PFSK-1 (cell line): Measurements from ENCODE around the gene GUCY1A1. TPM values are rescaled to one million over a fixed set of nuclear protein-coding genes. Genes with fewer than 3 reads are reported as not detected.

Experiments used
- FOXP2 ChIP-seq: optimal IDR thresholded peaks from 2 replicates; pipeline ENCODE3; 2011; ENCODE audit warnings: borderline replicate concordance, control low read depth, inconsistent platforms; ENCODE audit not compliant: insufficient read depth; ENCODE audit errors: extremely low read length, extremely low read depth
- POLR2AphosphoS5 ChIP-seq: IDR thresholded peaks from 2 replicates; pipeline ENCODE4 v1.6.1; 2012; ENCODE audit warnings: low read depth, mild to moderate bottlenecking, control low read depth, low read length, moderate library complexity
- SIN3A ChIP-seq: IDR thresholded peaks from 2 replicates; pipeline ENCODE4 v1.6.1; 2012; ENCODE audit warnings: mild to moderate bottlenecking, low read length, moderate library complexity, borderline replicate concordance; ENCODE audit not compliant: insufficient read depth
- TAF1 ChIP-seq: IDR thresholded peaks from 2 replicates; pipeline ENCODE4 v1.6.1; 2012; ENCODE audit warnings: low read length, control low read depth, borderline replicate concordance; ENCODE audit not compliant: insufficient read depth
- polyA plus RNA-seq: library from polyadenylated mRNA; unstranded; fragments of >200 nt; gene quantifications from one replicate; pipeline ENCODE4 v1.2.1, GENCODE V29; 2012; ENCODE audit warnings: low read depth, missing spikeins; ENCODE audit not compliant: insufficient read length
- TF ChIP-seq, protein P1 (sequence below), 2 experiments: IDR thresholded peaks; 2 replicates each; pipeline versions ENCODE4 v1.6.1 to v1.8.0; 2011 to 2012; ENCODE audit warnings: low read depth in 2 of 2, low read length in 2 of 2, control low read depth in 1 of 2, inconsistent platforms in 1 of 2, mild to moderate bottlenecking in 1 of 2, moderate library complexity in 1 of 2; ENCODE audit not compliant: insufficient read depth in 1 of 2

The GUCY1A1 gene
- polyA plus RNA-seq, result not detected

GRCh38 chr4:155666344-155667221, at the start of gene GUCY1A1:
GUCY1A1 (plus strand) TSS chr4:155666848; CDS start chr4:155696868, 30,020 bp downstream.
- no peak for TF ChIP-seq POLR2AphosphoS5

DNA sequence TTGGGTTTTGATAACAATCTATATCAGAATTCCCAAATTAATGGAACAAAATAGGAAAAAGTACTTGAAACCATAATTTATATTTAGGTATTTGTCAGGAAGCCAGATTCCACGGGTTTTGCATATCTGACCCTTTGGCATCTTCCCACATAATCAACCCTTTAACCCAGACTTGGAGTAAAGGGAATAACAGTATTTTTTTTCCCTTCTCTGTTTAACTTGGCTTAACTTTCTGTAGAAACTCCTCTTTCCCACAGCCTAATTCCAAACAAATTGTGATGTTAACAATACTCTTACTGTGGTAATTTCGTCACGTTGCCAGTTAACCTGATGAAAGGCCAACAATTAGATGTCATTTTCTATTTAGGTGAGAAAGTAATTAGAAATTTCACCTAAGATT, 49.4 kb upstream of the GUCY1A1 start:
- TF ChIP-seq SIN3A (no peak), FOXP2 (no peak), POLR2AphosphoS5 (no peak), TAF1 (no peak)
- TF ChIP-seq, protein P1, sequence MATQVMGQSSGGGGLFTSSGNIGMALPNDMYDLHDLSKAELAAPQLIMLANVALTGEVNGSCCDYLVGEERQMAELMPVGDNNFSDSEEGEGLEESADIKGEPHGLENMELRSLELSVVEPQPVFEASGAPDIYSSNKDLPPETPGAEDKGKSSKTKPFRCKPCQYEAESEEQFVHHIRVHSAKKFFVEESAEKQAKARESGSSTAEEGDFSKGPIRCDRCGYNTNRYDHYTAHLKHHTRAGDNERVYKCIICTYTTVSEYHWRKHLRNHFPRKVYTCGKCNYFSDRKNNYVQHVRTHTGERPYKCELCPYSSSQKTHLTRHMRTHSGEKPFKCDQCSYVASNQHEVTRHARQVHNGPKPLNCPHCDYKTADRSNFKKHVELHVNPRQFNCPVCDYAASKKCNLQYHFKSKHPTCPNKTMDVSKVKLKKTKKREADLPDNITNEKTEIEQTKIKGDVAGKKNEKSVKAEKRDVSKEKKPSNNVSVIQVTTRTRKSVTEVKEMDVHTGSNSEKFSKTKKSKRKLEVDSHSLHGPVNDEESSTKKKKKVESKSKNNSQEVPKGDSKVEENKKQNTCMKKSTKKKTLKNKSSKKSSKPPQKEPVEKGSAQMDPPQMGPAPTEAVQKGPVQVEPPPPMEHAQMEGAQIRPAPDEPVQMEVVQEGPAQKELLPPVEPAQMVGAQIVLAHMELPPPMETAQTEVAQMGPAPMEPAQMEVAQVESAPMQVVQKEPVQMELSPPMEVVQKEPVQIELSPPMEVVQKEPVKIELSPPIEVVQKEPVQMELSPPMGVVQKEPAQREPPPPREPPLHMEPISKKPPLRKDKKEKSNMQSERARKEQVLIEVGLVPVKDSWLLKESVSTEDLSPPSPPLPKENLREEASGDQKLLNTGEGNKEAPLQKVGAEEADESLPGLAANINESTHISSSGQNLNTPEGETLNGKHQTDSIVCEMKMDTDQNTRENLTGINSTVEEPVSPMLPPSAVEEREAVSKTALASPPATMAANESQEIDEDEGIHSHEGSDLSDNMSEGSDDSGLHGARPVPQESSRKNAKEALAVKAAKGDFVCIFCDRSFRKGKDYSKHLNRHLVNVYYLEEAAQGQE (IDR thresholded peaks at IDR 0.05; ENCODE audit: insufficient read depth in 1 of 2, low read depth in 2 of 2, low read length in 2 of 2), result no peak

GRCh38 chr4:155618183-155618838, 48.3 kb upstream of the GUCY1A1 start:
- no peak for TF ChIP-seq TAF1
- TF ChIP-seq POLR2AphosphoS5, result no peak
- no peak for TF ChIP-seq FOXP2

GRCh38 chr4:155620637-155621036, 46.0 kb upstream of the GUCY1A1 start:
- TF ChIP-seq SIN3A (no peak), FOXP2 (no peak), POLR2AphosphoS5 (no peak), TAF1 (no peak)

DNA sequence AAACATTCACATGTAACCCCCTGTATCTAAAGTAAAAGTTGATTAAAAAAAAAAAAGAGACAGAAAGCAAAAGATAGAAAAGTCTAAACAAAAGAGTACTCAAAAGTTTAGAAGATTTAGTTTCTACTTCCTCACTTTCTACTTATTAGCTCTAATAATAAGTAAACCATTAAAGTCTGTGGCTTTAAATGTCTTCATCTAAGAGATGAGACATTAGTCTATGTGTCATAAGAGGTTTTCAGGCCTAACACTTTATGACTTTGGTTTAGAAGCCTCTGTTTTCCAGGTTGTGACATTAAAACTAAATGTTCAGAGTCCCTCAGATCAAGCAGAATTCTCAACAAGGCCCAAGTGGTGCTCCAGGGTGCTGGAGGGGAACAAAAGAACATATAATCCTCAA, 42.2 kb upstream of the GUCY1A1 start:
- TF ChIP-seq, protein P1 (IDR thresholded peaks at IDR 0.05; ENCODE audit: insufficient read depth in 1 of 2, low read depth in 2 of 2, low read length in 2 of 2), result no peak
- no peak for TF ChIP-seq TAF1
- TF ChIP-seq FOXP2, result no peak
- TF ChIP-seq POLR2AphosphoS5, result no peak
- TF ChIP-seq SIN3A, result no peak

- TF ChIP-seq SIN3A (no peak), TAF1 (no peak), POLR2AphosphoS5 (no peak), FOXP2 (no peak)
- TF ChIP-seq, protein P1 (IDR thresholded peaks at IDR 0.05; ENCODE audit: insufficient read depth in 1 of 2, low read depth in 2 of 2, low read length in 2 of 2), result no peak
Measured at GRCh38 chr4:155626561-155626960, 40.1 kb upstream of the GUCY1A1 start.
